ENCODE data around the gene LRFN3. TPM values are rescaled to one million over a fixed set of nuclear protein-coding genes. Genes with fewer than 3 reads are reported as not detected.
A peak's percentile ranks its signal among the peaks of the same experiment; 100 is the strongest.
"Not testable (repeated sequence)": the region's sequence is repeated elsewhere in the genome, so short reads cannot be mapped to it uniquely, and the experiment has no call there.

The LRFN3 gene
- total and polyA plus RNA-seq, 9 donors = 1.8 to 13.9 (median 8.7) TPM

DNA sequence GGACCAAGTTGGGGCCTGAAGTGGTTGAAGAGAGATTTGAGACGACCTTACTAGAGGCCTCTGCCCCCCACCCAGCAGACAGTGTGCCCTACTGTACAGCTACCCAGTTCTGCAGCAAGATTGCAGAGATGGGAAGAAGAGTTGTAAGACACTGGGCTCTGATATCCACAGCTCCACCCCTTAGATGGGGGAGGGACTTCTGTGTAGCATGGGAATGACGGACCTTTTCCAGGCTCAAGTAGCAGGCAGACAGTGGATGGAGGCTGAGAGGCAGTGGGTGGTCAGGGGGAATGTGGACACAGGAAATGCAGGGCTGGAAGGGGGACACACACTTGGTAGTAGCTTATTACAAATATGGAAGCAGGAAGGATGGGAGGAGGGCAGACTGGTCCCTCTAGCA lies 13.0 kb downstream of the LRFN3 start:
- DNase-seq = no peak
- Histone ChIP-seq H3K4me1 (ENCODE audit: control insufficient read depth, insufficient read depth, low read length) (no peaks in the 10 kb centered on the region), H3K27me3 (ENCODE audit: control insufficient read depth, insufficient read depth, low read length) (no peaks in the 10 kb centered on the region), H3K36me3 (ENCODE audit: control insufficient read depth, insufficient read depth, low read length) (peaks cover 2% of the 10 kb centered on the region), H3K4me3 (ENCODE audit: low read length) (no peak overlapping the region), H3K9me3 (replicated peaks; ENCODE audit: control insufficient read depth, low read depth, low read length) (no peaks in the 10 kb centered on the region), H3K27ac (ENCODE audit: low read length) (no peak overlapping the region)
- 0% methylated on average over 1 of the region's 2 CpGs for WGBS (ENCODE audit: insufficient coverage)

DNA sequence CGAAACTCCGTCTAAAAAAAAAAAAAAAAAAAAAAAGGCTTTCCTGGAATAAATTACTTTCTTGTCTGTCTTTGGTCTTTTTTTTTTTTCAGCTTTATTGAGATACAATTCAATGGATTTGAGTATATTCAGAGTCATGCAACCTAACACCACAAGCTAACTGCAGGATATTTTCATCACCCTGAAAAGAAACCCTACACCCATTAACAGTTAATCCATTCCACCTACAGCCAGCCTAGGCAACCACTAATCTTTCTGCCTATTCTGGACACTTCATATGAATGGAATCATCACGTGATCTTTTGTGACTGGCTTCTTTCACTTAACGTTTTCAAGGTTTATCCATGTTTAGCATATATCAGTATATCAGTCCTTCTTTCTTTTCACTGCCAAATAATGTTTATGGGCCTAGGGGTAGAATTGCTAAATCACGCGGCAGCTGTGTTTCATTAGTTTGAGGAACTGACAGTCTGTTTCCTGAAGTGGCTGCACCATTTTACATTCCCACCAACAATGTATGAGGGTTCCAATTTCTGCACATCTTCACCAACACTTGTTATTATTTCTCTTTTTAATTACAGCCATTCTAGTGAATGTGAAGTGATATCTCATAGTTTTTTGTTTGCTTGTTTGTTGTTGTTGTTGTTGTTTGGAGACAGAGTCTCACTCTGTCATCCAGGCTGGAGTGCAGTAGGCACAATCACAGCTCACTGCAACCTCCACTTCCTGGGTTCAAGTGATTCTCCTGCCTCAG lies 19.9 kb downstream of the LRFN3 start:
- H3K27ac ChIP-seq (ENCODE audit: low read length) = no peak overlapping the region
- WGBS (ENCODE audit: insufficient coverage) = no CpG with 5 or more reads among the region's 6 CpGs

DNA sequence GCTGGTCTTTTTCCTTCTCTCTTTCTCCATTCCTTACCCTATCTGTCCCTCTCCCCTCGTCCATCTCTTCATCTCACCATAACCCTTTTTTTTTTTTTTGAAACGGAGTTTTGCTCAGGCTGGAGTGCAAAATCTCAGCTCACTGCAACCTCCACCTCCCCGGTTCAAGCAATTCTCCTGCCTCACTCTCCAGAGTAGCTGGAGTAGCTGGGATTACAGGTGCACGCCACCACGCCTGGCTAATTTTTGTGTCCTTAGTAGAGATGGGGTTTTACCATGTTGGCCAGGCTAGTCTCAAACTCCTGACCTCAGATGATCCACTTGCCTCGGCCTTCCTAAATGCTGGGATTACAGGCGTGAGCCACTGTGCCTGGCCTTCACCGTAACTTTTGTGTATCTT lies 21.2 kb downstream of the LRFN3 start:
- H3K36me3 ChIP-seq (ENCODE audit: control insufficient read depth, insufficient read depth, low read length); DNase-seq; H3K4me3 ChIP-seq (ENCODE audit: low read length); H3K27ac ChIP-seq (ENCODE audit: low read length); H3K4me1 ChIP-seq (ENCODE audit: control insufficient read depth, insufficient read depth, low read length); H3K9me3 ChIP-seq (replicated peaks; ENCODE audit: control insufficient read depth, low read depth, low read length): not testable (repeated sequence)
- WGBS (ENCODE audit: insufficient coverage) = 71% methylated on average over 6 of the region's 8 CpGs
- peaks cover 34% of the 10 kb centered on the region for H3K27me3 ChIP-seq (ENCODE audit: control insufficient read depth, insufficient read depth, low read length)

More for the DNA sequence above, 19.9 kb downstream of the LRFN3 start:
- H3K36me3 ChIP-seq (ENCODE audit: control insufficient read depth, insufficient read depth, low read length) = no peaks in the 10 kb centered on the region
- peaks cover 2% of the 10 kb centered on the region for H3K9me3 ChIP-seq (replicated peaks; ENCODE audit: control insufficient read depth, low read depth, low read length)
- peaks cover 34% of the 10 kb centered on the region for H3K27me3 ChIP-seq (ENCODE audit: control insufficient read depth, insufficient read depth, low read length)
- no peak overlapping the region for H3K4me3 ChIP-seq (ENCODE audit: low read length)
- no peaks in the 10 kb centered on the region for H3K4me1 ChIP-seq (ENCODE audit: control insufficient read depth, insufficient read depth, low read length)
- DNase-seq = no peak

DNA sequence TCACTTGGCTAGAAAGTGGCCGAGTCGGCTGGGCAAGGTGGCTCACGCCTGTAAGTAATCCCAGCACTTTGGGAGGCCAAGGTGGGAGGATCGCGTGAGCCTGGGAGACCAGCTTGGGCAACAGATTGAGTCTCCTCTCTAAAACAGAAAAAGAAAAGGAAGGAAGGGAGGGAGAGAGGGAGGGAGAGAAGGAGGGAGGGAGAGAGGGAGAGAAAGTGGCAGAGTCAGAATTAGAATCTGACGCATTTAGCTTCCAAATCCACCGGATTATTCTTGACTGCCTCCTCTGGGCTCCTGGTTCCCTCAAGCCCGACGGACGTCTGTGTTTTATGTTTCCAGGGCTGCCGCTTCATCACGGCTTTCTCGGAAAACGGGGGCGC lies 22.5 kb downstream of the LRFN3 start:
- H3K4me1 ChIP-seq (ENCODE audit: control insufficient read depth, insufficient read depth, low read length) = no peaks in the 10 kb centered on the region
- H3K27me3 ChIP-seq (ENCODE audit: control insufficient read depth, insufficient read depth, low read length) = peaks cover 34% of the 10 kb centered on the region
- no peaks in the 10 kb centered on the region for H3K36me3 ChIP-seq (ENCODE audit: control insufficient read depth, insufficient read depth, low read length)
- H3K9me3 ChIP-seq (replicated peaks; ENCODE audit: control insufficient read depth, low read depth, low read length) = peaks cover 2% of the 10 kb centered on the region
- H3K27ac ChIP-seq (ENCODE audit: low read length) = no peak overlapping the region
- no peak overlapping the region for H3K4me3 ChIP-seq (ENCODE audit: low read length)
- 36% methylated on average over 15 of the region's 15 CpGs for WGBS (ENCODE audit: insufficient coverage)
- no peak for DNase-seq

DNA sequence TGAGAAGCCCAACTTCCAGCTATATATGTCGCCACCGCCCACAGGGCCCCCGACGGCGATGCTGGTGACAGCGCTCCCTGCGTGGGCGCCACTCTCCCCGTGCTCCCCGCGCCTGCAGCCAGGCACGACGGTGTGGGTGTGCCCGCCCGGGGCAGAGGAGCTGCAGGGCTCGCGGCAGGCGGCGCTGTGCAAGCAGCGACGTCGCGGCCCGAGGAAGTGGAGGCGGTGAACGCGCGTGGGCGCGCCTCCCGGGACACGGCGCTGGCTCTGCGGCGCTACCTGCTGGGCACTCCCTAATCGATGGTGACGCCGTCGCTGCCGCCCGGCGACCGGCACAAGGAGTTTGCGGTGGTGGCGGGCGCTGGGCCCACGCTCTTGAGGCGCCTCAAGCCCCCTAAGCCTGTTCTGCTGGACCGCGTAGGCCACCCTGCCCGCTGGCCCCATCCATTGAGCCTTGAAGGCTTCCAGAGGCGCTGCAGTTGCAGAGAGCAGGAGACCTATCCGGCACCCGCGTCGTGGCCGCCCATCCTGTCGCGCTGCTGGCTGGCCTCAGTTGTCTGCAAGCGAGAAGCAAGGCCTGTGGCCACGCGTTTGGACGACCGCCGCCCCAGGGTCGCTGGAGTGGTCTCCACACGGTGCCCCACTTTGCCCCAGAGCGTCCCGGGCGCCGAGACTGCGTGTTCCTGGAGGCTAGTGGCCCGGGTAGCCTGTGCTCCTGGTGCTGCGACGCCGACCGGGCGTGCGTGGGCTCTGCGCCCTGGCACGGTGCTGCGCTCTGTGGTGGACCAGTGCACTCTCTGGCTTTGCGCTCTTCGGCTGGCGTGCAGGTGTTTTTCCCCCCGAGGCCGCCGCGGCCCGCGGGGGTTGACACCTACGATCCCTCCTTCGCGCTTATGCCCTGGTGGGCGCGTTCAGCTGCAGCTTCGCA lies 23.1 kb downstream of the LRFN3 start:
- H3K27me3 ChIP-seq (ENCODE audit: control insufficient read depth, insufficient read depth, low read length) = peaks cover 34% of the 10 kb centered on the region
- no peak for DNase-seq
- WGBS (ENCODE audit: insufficient coverage) = 10% methylated on average over 97 of the region's 97 CpGs
- peaks cover 2% of the 10 kb centered on the region for H3K9me3 ChIP-seq (replicated peaks; ENCODE audit: control insufficient read depth, low read depth, low read length)
- no peaks in the 10 kb centered on the region for H3K4me1 ChIP-seq (ENCODE audit: control insufficient read depth, insufficient read depth, low read length)
- H3K27ac ChIP-seq (ENCODE audit: low read length) = no peak overlapping the region
- no peaks in the 10 kb centered on the region for H3K36me3 ChIP-seq (ENCODE audit: control insufficient read depth, insufficient read depth, low read length)
- no peak overlapping the region for H3K4me3 ChIP-seq (ENCODE audit: low read length)

DNA sequence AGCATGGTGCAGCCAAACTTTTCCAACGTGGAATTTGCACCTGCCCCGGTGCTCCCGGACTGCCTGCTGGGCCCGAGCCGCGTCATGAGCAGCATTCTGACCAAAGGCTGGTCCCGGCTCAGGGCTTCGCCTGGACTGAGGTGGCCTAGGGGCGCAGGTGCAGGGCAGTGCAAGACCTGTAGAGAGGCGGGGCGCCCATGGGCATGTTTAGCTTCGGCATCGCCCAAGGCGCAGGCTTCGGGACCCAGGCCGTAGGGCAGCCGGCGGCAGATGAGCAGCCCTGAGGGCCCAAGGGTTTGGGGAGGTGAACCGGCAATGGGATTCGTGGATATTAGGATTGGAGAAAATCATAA lies 23.8 kb downstream of the LRFN3 start:
- Histone ChIP-seq H3K36me3 (ENCODE audit: control insufficient read depth, insufficient read depth, low read length) (no peaks in the 10 kb centered on the region), H3K27me3 (ENCODE audit: control insufficient read depth, insufficient read depth, low read length) (peaks cover 34% of the 10 kb centered on the region), H3K4me3 (ENCODE audit: low read length) (no peak overlapping the region), H3K27ac (ENCODE audit: low read length) (no peak overlapping the region), H3K9me3 (replicated peaks; ENCODE audit: control insufficient read depth, low read depth, low read length) (peaks cover 2% of the 10 kb centered on the region), H3K4me1 (ENCODE audit: control insufficient read depth, insufficient read depth, low read length) (no peaks in the 10 kb centered on the region)
- WGBS (ENCODE audit: insufficient coverage) = 13% methylated on average over 13 of the region's 20 CpGs
- DNase-seq = no peak

DNA sequence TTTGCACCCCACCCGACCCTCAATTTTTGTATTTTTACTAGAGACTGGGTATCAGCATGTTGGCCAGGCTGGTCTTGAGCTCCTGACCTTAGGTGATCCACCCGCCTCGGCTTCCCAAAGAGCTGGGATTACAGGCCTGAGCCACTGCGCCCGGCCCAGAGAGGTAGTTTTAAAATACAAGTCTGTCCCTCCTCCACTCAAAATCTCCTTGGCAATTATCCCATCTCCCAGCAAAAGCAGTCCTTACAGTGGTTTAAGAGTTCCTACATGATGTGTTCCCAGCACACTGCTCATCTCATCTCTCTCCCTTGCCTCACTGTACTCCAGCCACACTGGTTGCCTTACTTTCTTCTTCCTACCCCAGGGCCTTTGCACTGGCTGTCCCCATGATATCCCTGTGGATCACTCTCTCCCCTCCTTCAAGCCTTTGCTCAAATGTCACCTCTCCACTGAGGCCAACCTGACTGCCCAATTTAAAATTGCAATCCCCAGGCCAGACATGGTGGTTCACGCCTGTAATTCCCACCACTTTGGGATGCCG lies 24.3 kb downstream of the LRFN3 start:
- DNase-seq = no peak

DNA sequence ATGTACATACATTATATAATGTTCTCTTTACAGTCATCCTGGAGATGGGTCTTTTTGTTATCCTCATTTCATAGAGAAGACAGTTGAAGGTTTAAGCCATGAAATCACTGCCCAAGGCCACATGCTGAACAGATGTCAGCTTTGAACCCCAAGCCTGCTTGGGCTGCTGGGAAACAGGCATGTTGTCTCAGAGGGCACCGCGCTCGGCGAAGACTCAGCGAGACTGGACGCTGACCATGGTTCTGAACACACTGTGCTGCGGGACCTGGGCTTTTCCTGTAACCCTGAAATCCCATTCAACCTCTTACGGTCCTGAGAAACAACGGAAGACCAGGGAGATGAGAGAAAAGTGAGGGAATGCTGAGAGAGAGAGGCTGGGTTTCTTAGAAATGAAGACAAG lies 27.3 kb downstream of the LRFN3 start:
- H3K4me1 ChIP-seq (ENCODE audit: control insufficient read depth, insufficient read depth, low read length) = no peaks in the 10 kb centered on the region

More for the DNA sequence above, 24.3 kb downstream of the LRFN3 start:
- Histone ChIP-seq H3K27ac (ENCODE audit: low read length) (no peak overlapping the region), H3K27me3 (ENCODE audit: control insufficient read depth, insufficient read depth, low read length) (peaks cover 34% of the 10 kb centered on the region), H3K36me3 (ENCODE audit: control insufficient read depth, insufficient read depth, low read length) (no peaks in the 10 kb centered on the region), H3K4me3 (ENCODE audit: low read length) (no peak overlapping the region), H3K9me3 (replicated peaks; ENCODE audit: control insufficient read depth, low read depth, low read length) (peaks cover 2% of the 10 kb centered on the region), H3K4me1 (ENCODE audit: control insufficient read depth, insufficient read depth, low read length) (no peaks in the 10 kb centered on the region)
- 77% methylated on average over 6 of the region's 7 CpGs for WGBS (ENCODE audit: insufficient coverage)

DNA sequence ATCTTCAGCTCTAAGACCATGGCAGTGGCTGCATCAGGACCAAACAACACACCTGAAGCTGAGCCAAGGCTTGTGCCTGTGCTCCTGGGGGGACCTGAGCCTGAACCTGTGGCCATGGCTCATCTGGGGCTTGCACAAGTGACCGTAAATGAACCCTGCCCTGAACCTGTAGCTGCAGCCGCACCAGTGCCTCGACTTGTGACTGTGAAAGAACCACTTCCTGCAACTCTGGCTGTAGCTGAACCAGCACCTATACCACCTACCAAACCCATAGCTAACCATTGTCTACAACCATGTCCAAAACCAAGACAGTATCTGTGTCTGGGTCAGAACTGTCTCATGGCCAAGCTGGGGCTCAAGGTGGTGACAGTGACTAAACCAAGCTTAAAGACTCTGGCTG lies 30.6 kb downstream of the LRFN3 start:
- no peaks in the 10 kb centered on the region for H3K9me3 ChIP-seq (replicated peaks; ENCODE audit: control insufficient read depth, low read depth, low read length)
- WGBS (ENCODE audit: insufficient coverage) = 79% methylated on average over 3 of the region's 3 CpGs
- H3K4me3 ChIP-seq (ENCODE audit: low read length) = no peak overlapping the region
- H3K27ac ChIP-seq (ENCODE audit: low read length) = no peak overlapping the region
- no peaks in the 10 kb centered on the region for H3K4me1 ChIP-seq (ENCODE audit: control insufficient read depth, insufficient read depth, low read length)
- no peaks in the 10 kb centered on the region for H3K27me3 ChIP-seq (ENCODE audit: control insufficient read depth, insufficient read depth, low read length)
- no peaks in the 10 kb centered on the region for H3K36me3 ChIP-seq (ENCODE audit: control insufficient read depth, insufficient read depth, low read length)
- no peak for DNase-seq

More for the DNA sequence above, 27.3 kb downstream of the LRFN3 start:
- Histone ChIP-seq H3K27ac (ENCODE audit: low read length) (no peak overlapping the region), H3K4me3 (ENCODE audit: low read length) (no peak overlapping the region), H3K9me3 (replicated peaks; ENCODE audit: control insufficient read depth, low read depth, low read length) (no peaks in the 10 kb centered on the region), H3K36me3 (ENCODE audit: control insufficient read depth, insufficient read depth, low read length) (no peaks in the 10 kb centered on the region), H3K27me3 (ENCODE audit: control insufficient read depth, insufficient read depth, low read length) (peaks cover 24% of the 10 kb centered on the region)
- 0% methylated on average over 4 of the region's 9 CpGs for WGBS (ENCODE audit: insufficient coverage)
- peak; percentile 70 for DNase-seq

DNA sequence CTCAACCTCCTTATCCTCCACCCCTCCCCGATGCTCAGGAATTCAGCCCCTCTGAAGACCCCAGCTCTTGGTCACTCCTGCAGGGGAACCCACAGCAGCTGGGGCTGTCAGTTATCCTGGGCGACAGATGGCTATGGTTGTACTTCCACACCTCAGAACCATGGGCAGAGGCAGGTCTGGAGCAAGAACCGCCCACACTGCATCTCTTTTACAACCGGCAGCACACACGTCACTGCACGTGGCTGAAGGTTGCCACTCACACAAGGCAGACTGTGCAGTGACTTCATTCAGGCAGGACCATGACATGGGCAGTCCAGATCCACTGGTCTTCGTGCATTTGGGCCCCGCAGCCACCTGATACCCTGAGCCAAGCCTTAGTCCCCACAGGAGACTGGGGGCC lies 37.3 kb downstream of the LRFN3 start:
- no peaks in the 10 kb centered on the region for H3K27me3 ChIP-seq (ENCODE audit: control insufficient read depth, insufficient read depth, low read length)
- DNase-seq = no peak
- H3K4me1 ChIP-seq (ENCODE audit: control insufficient read depth, insufficient read depth, low read length) = no peaks in the 10 kb centered on the region
- H3K36me3 ChIP-seq (ENCODE audit: control insufficient read depth, insufficient read depth, low read length) = no peaks in the 10 kb centered on the region
- WGBS (ENCODE audit: insufficient coverage) = 39% methylated on average over 8 of the region's 8 CpGs
- no peak overlapping the region for H3K4me3 ChIP-seq (ENCODE audit: low read length)
- H3K9me3 ChIP-seq (replicated peaks; ENCODE audit: control insufficient read depth, low read depth, low read length) = no peaks in the 10 kb centered on the region
- H3K27ac ChIP-seq (ENCODE audit: low read length) = no peak overlapping the region
